ENCODE results near the gene CC2D2A.

CC2D2A gene

GRCh38 chr4:15438939-15439524 lies 30.6 kb upstream of the CC2D2A start:
- WGBS, 2 experiments: 58 to 68% methylated on average over 2 of the region's 2 CpGs
- H3K4me3 ChIP-seq (ENCODE audit: insufficient read depth, low read depth, low read length): no peak overlapping the region
- no peaks in the 10 kb centered on the region for H3K9me3 ChIP-seq (ENCODE audit: control insufficient read depth, low read length)
- H3K27me3 ChIP-seq (ENCODE audit: control insufficient read depth, insufficient read depth, low read length, poor library complexity, severe bottlenecking): no peaks in the 10 kb centered on the region
- no peaks in the 10 kb centered on the region for H3K4me1 ChIP-seq (ENCODE audit: control insufficient read depth, insufficient read depth, low read length)
- no peak overlapping the region for H3K27ac ChIP-seq (ENCODE audit: insufficient read depth, low read depth, low read length, poor library complexity, severe bottlenecking)
- no peaks in the 10 kb centered on the region for H3K36me3 ChIP-seq (ENCODE audit: control insufficient read depth, insufficient read depth, low read length)

GRCh38 chr4:15443371-15444160 lies 26.1 kb upstream of the CC2D2A start:
- WGBS, 2 experiments: 66 to 73% methylated on average over 2 of the region's 2 CpGs
- H3K27ac ChIP-seq (ENCODE audit: insufficient read depth, low read depth, low read length, poor library complexity, severe bottlenecking): no peak overlapping the region
- H3K4me1 ChIP-seq (ENCODE audit: control insufficient read depth, insufficient read depth, low read length): no peaks in the 10 kb centered on the region
- no peak overlapping the region for H3K4me3 ChIP-seq (ENCODE audit: insufficient read depth, low read depth, low read length)
- no peaks in the 10 kb centered on the region for H3K36me3 ChIP-seq (ENCODE audit: control insufficient read depth, insufficient read depth, low read length)
- no peaks in the 10 kb centered on the region for H3K9me3 ChIP-seq (ENCODE audit: control insufficient read depth, low read length)
- H3K27me3 ChIP-seq (ENCODE audit: control insufficient read depth, insufficient read depth, low read length, poor library complexity, severe bottlenecking): no peaks in the 10 kb centered on the region

DNA sequence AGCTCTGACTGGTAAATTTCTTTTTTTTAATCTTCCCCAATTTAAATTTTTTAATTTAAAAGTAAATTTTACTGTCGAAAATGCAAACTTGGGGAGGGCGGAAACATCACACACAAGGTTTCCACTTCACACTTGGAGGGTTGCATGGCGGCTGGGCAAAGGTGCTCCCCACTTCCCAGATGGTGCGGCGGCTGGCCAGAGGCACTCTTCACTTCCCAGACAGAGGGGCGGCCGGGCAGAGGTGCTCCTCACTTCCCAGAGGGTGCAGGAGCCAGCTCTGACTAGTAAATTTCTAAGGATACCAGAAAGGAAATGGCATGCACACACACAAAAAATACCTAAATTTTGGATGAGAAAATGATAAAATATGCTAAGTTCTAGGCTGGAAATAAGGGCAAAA lies 25.4 kb upstream of the CC2D2A start:
- Histone ChIP-seq H3K27me3 (ENCODE audit: control insufficient read depth, insufficient read depth, low read length, poor library complexity, severe bottlenecking) (no peaks in the 10 kb centered on the region), H3K36me3 (ENCODE audit: control insufficient read depth, insufficient read depth, low read length) (no peaks in the 10 kb centered on the region), H3K27ac (ENCODE audit: insufficient read depth, low read depth, low read length, poor library complexity, severe bottlenecking) (no peak overlapping the region), H3K4me1 (ENCODE audit: control insufficient read depth, insufficient read depth, low read length) (no peaks in the 10 kb centered on the region), H3K4me3 (ENCODE audit: insufficient read depth, low read depth, low read length) (no peak overlapping the region), H3K9me3 (ENCODE audit: control insufficient read depth, low read length) (no peaks in the 10 kb centered on the region)
- 98% methylated on average over 7 of the region's 7 CpGs for WGBS, 2 experiments

DNA sequence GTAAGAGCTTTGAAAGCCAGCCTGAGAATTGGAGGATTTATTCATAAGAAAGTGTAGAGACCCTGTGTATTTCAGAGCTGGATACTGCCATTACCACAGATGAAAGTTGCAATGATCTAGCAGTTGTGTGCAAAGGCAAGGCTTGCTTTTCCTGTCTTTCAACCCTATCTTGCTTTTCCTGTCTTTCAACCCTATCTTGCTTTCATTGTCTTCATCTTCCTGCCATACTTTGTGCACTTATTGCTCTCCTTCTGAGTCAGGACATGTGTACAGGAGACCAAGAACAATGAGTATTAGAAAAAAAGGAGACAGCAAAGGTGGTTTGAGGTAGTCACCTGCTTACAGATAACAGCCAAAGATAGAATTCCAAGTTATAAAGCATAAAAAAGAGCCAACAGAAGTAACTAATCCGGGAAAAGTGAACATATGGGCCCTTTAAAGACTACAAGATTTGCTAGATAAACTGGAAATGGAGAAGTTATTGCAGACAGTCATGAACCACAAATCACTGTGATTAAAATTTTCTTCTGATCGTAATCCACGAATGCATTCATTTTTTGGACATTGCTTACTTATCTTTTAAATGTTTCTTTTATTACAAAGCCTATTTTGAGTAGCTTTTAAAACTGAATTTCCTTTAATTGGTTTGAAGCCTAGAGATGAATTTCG lies 24.7 kb upstream of the CC2D2A start:
- Histone ChIP-seq H3K4me1 (ENCODE audit: control insufficient read depth, insufficient read depth, low read length) (no peaks in the 10 kb centered on the region), H3K9me3 (ENCODE audit: control insufficient read depth, low read length) (no peaks in the 10 kb centered on the region), H3K4me3 (ENCODE audit: insufficient read depth, low read depth, low read length) (no peak overlapping the region), H3K36me3 (ENCODE audit: control insufficient read depth, insufficient read depth, low read length) (no peaks in the 10 kb centered on the region), H3K27me3 (ENCODE audit: control insufficient read depth, insufficient read depth, low read length, poor library complexity, severe bottlenecking) (no peaks in the 10 kb centered on the region), H3K27ac (ENCODE audit: insufficient read depth, low read depth, low read length, poor library complexity, severe bottlenecking) (no peak overlapping the region)
- WGBS, 2 experiments: 91 to 96% methylated on average over 4 of the region's 4 CpGs

DNA sequence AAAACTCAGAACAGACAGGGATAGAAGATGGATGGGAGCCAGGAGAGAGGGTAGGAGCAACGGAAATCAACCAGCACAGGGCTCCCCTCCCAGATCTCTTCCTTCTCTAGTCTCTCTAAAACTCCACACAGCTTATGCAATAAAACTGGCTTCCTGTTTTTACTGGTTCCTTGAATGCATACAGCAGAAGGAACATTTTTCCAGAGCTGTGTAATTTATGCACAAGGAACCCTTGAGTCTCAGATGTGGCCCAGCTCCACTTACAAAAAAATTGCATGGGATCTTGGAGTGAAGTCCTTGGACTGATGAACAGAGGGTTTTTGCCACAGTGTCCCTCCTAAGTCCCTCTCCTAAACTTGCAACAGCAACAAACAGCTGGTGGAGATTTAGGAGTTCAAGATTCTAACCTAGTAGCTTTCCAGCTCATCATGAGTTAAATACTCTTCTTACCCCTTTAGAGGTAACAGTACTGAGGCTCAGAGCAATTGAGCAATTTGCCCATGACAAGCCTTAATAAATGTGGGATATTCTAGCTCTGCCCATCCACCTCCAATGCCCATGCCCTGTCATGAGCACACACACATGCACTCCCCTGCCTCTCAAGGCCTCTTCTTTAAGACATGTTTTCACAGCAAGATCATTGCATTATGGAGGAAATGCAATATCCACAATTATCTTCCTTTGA lies 18.4 kb upstream of the CC2D2A start:
- no peak overlapping the region for H3K27ac ChIP-seq (ENCODE audit: insufficient read depth, low read depth, low read length, poor library complexity, severe bottlenecking)

GRCh38 chr4:15451866-15452765 lies 17.6 kb upstream of the CC2D2A start:
- no peaks in the 10 kb centered on the region for H3K9me3 ChIP-seq (ENCODE audit: control insufficient read depth, low read length)
- 92 to 95% methylated on average over 4 of the region's 4 CpGs for WGBS, 2 experiments
- no peaks in the 10 kb centered on the region for H3K4me1 ChIP-seq (ENCODE audit: control insufficient read depth, insufficient read depth, low read length)
- H3K27ac ChIP-seq (ENCODE audit: insufficient read depth, low read depth, low read length, poor library complexity, severe bottlenecking): no peak overlapping the region
- no peak overlapping the region for H3K4me3 ChIP-seq (ENCODE audit: insufficient read depth, low read depth, low read length)
- H3K36me3 ChIP-seq (ENCODE audit: control insufficient read depth, insufficient read depth, low read length): no peaks in the 10 kb centered on the region
- no peaks in the 10 kb centered on the region for H3K27me3 ChIP-seq (ENCODE audit: control insufficient read depth, insufficient read depth, low read length, poor library complexity, severe bottlenecking)

More for the DNA sequence above, 18.4 kb upstream of the CC2D2A start:
- Histone ChIP-seq H3K9me3 (ENCODE audit: control insufficient read depth, low read length) (no peaks in the 10 kb centered on the region), H3K27me3 (ENCODE audit: control insufficient read depth, insufficient read depth, low read length, poor library complexity, severe bottlenecking) (no peaks in the 10 kb centered on the region), H3K36me3 (ENCODE audit: control insufficient read depth, insufficient read depth, low read length) (no peaks in the 10 kb centered on the region), H3K4me1 (ENCODE audit: control insufficient read depth, insufficient read depth, low read length) (no peaks in the 10 kb centered on the region), H3K4me3 (ENCODE audit: insufficient read depth, low read depth, low read length) (no peak overlapping the region)
- 92 to 100% methylated on average over 1 of the region's 1 CpG for WGBS, 2 experiments

- Histone ChIP-seq H3K9me3 (ENCODE audit: control insufficient read depth, low read length) (no peaks in the 10 kb centered on the region), H3K27ac (ENCODE audit: insufficient read depth, low read depth, low read length, poor library complexity, severe bottlenecking) (no peak overlapping the region), H3K4me1 (ENCODE audit: control insufficient read depth, insufficient read depth, low read length) (no peaks in the 10 kb centered on the region), H3K36me3 (ENCODE audit: control insufficient read depth, insufficient read depth, low read length) (no peaks in the 10 kb centered on the region), H3K27me3 (ENCODE audit: control insufficient read depth, insufficient read depth, low read length, poor library complexity, severe bottlenecking) (no peaks in the 10 kb centered on the region), H3K4me3 (ENCODE audit: insufficient read depth, low read depth, low read length) (no peak overlapping the region)
- 87 to 91% methylated on average over 3 of the region's 3 CpGs for WGBS, 2 experiments
Measured at GRCh38 chr4:15455290-15455689, 14.4 kb upstream of the CC2D2A start.

DNA sequence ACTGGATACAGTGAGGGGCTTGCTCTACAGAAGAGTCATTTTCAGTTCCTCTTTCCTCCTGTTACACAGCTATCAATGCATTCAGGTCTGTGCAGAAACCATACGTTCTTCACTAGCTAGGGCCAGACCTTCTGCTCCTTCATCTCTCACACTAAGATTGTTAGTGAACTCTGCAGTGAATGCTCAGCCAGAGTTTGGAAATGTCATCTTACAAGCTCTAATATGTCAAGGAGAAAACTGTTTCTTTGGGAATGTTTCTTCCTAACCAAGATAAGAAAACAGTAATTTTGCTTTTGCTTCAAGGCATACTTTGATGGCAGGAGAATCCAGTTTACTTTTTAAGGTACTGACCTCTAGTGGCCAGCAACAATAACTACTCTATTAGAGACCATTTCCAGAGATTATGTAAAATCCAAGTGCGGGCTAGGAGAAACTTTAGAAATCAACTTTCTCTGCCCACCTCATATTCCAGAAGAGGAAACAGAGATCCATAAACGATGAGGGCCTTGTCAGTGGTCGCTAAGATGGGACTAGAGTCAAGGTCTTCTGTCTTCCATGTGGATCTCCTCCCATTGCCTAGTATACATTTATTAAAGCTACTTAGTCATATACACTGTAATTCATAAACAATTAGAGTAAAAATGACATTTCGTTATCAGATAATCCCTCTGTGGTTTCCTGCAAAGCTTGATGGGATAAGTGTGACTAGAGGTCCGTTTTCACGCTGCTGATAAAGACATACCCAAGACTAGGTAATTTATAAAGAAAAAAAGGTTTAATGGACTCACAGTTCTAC lies 12.1 kb upstream of the CC2D2A start:
- no peaks in the 10 kb centered on the region for H3K4me1 ChIP-seq (ENCODE audit: control insufficient read depth, insufficient read depth, low read length)
- 49% methylated on average over 6 to 7 of the region's 7 CpGs for WGBS, 2 experiments
- no peaks in the 10 kb centered on the region for H3K36me3 ChIP-seq (ENCODE audit: control insufficient read depth, insufficient read depth, low read length)

DNA sequence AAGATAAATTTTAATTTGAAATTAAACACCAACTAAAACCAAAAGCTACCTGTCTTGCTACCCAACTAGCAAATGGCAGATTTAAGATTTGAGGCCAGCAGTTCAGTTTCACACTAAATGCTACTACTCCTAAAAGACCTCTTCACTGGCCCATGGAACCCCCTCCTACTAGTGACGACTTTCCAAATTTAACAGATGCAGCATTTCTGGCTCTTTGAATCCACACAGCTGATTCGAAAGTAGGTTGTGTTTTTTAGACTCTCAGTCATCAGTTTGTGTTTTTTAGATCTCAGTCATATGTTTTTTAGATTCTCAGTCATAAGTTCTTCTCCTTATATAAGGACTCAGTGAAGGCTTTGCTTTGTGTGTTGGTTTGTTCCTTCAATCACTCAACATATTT lies 11.1 kb upstream of the CC2D2A start:
- WGBS, 2 experiments: 89 to 97% methylated on average over 2 of the region's 2 CpGs
- Histone ChIP-seq H3K9me3 (ENCODE audit: control insufficient read depth, low read length) (no peaks in the 10 kb centered on the region), H3K36me3 (ENCODE audit: control insufficient read depth, insufficient read depth, low read length) (no peaks in the 10 kb centered on the region), H3K4me3 (ENCODE audit: insufficient read depth, low read depth, low read length) (no peak overlapping the region), H3K27ac (ENCODE audit: insufficient read depth, low read depth, low read length, poor library complexity, severe bottlenecking) (no peak overlapping the region), H3K27me3 (ENCODE audit: control insufficient read depth, insufficient read depth, low read length, poor library complexity, severe bottlenecking) (no peaks in the 10 kb centered on the region), H3K4me1 (ENCODE audit: control insufficient read depth, insufficient read depth, low read length) (no peaks in the 10 kb centered on the region)

More for the DNA sequence above, 12.1 kb upstream of the CC2D2A start:
- no peaks in the 10 kb centered on the region for H3K9me3 ChIP-seq (ENCODE audit: control insufficient read depth, low read length)
- no peak overlapping the region for H3K27ac ChIP-seq (ENCODE audit: insufficient read depth, low read depth, low read length, poor library complexity, severe bottlenecking)
- no peaks in the 10 kb centered on the region for H3K27me3 ChIP-seq (ENCODE audit: control insufficient read depth, insufficient read depth, low read length, poor library complexity, severe bottlenecking)
- H3K4me3 ChIP-seq (ENCODE audit: insufficient read depth, low read depth, low read length): no peak overlapping the region
